CD4-positive, alpha-beta T cell (primary cell): Measurements from ENCODE around the gene TANC2. TPM values are rescaled to one million over a fixed set of nuclear protein-coding genes. Genes with fewer than 3 reads are reported as not detected.

Experiments used
- ATAC-seq: fragments of 200-7000 bp; cut with Tn5 transposase; one replicate; pipeline ENCODE4 v1.10.0; 2022; ENCODE audit warnings: mild to moderate bottlenecking; ENCODE audit not compliant: poor library complexity
- CTCF ChIA-PET: fragments of 350-600 bp; sonication (Branson Sonifier 250); formaldehyde crosslinking; loops from one replicate; lab custom pipeline; 2021; ENCODE audit warnings: antibody characterized with exemption, inconsistent platforms; lab: Charles Lee
- POLR2A ChIA-PET: fragments of 350-600 bp; sonication (Branson Sonifier 250); formaldehyde crosslinking; loops from one replicate; lab custom pipeline; 2021; ENCODE audit warnings: antibody characterized with exemption, inconsistent platforms; lab: Charles Lee
- DNase-seq, 14 experiments: peaks; one replicate each; pipeline ENCODE4 v3.0.0-alpha.2; 2013 to 2020; ENCODE audit warnings: mixed read lengths in 2 of 14
- H3K27ac ChIP-seq, 2 donors: one replicate each; pipeline versions ENCODE4 v1.5.1 to v1.7.0; 2013; ENCODE audit warnings: low read length in 2 of 2, low read depth in 1 of 2, mild to moderate bottlenecking in 1 of 2
- H3K27me3 ChIP-seq, 2 experiments: 1 replicate in 1 of 2; 2 replicates in 1 of 2; pipeline versions ENCODE4 v1.6.1 to v1.7.0; 2013; ENCODE audit warnings: low read length in 2 of 2, control low read depth in 1 of 2, mild to moderate bottlenecking in 1 of 2, moderate library complexity in 1 of 2; ENCODE audit not compliant: insufficient read depth in 2 of 2, control insufficient read depth in 1 of 2
- H3K36me3 ChIP-seq: one replicate; pipeline ENCODE4 v1.6.1; 2013; ENCODE audit warnings: low read length, control low read depth; ENCODE audit not compliant: insufficient read depth
- H3K4me1 ChIP-seq: one replicate; pipeline ENCODE4 v1.6.1; 2013; ENCODE audit warnings: low read length, control low read depth; ENCODE audit not compliant: insufficient read depth
- H3K4me3 ChIP-seq: one replicate; pipeline ENCODE4 v1.5.1; 2013; ENCODE audit warnings: mild to moderate bottlenecking, low read length, moderate library complexity
- H3K9me3 ChIP-seq, 2 experiments: 1 replicate in 1 of 2; 2 replicates in 1 of 2; pipeline versions ENCODE4 v1.6.1 to v1.7.0; 2013; ENCODE audit warnings: low read length in 2 of 2, mild to moderate bottlenecking in 2 of 2, control low read depth in 1 of 2, moderate library complexity in 1 of 2; ENCODE audit not compliant: control insufficient read depth in 1 of 2, insufficient read depth in 1 of 2
- H3K27ac Mint-ChIP-seq: one replicate; pipeline ENCODE4 v1.8.0; 2020; ENCODE audit warnings: mixed read lengths
- H3K27me3 Mint-ChIP-seq: one replicate; pipeline ENCODE4 v1.8.0; 2021; ENCODE audit warnings: mixed read lengths
- H3K36me3 Mint-ChIP-seq: one replicate; pipeline ENCODE4 v1.8.0; 2021; ENCODE audit warnings: low read depth, mixed read lengths
- H3K4me1 Mint-ChIP-seq: one replicate; pipeline ENCODE4 v1.8.0; 2021; ENCODE audit warnings: low read depth, mixed read lengths
- H3K4me3 Mint-ChIP-seq: one replicate; pipeline ENCODE4 v1.8.0; 2020; ENCODE audit warnings: mild to moderate bottlenecking, mixed read lengths
- H3K9me3 Mint-ChIP-seq: one replicate; pipeline ENCODE4 v1.8.0; 2020; ENCODE audit warnings: mixed read lengths
- CTCF ChIP-seq: fragments of 200-600 bp; IDR thresholded peaks from one replicate; pipeline ENCODE4 v1.8.0; 2022; ENCODE audit warnings: antibody characterized with exemption, mild to moderate bottlenecking
- intact Hi-C, 2 experiments: fragments of 100-400 bp; cut with DNase I in 1 of 2; cut with micrococcal nuclease in 1 of 2; formaldehyde crosslinking; loops; one replicate each; pipeline versions ENCODE4 v1.15.1 to v1.9.0; 2023 to 2025; cut with DNase I, micrococcal nuclease
- total RNA-seq, 174 experiments: library from RNA in 2 of 174; stranded (reverse) in 2 of 174; gene quantifications; one replicate each; pipeline ENCODE4 v1.2.3 and lab custom pipeline; 2021 to 2026

TANC2 gene
- total RNA-seq, 2 experiments from 2014 or later = 29.1 to 33.7 TPM

- Histone ChIP-seq H3K27me3 (peaks cover 3 to 9% of the 10 kb centered on the region in 2 experiments), H3K4me1 (no peaks in the 10 kb centered on the region), H3K9me3 (peaks cover 0 to 5% of the 10 kb centered on the region in 2 experiments), H3K27ac (no peak overlapping the region), H3K4me3 (no peak overlapping the region), H3K36me3 (no peaks in the 10 kb centered on the region)
- intact Hi-C loops = no loop called here
- Mint-ChIP-seq H3K4me3 (no peak overlapping the region), H3K9me3 (peaks cover 2% of the 10 kb centered on the region), H3K27ac (no peak overlapping the region), H3K4me1 (no peaks in the 10 kb centered on the region), H3K36me3 (no peaks in the 10 kb centered on the region), H3K27me3 (peaks cover 60% of the 10 kb centered on the region)
- ChIA-PET CTCF (no interaction called here), POLR2A (interaction anchor here (0.7 kb wide), 1 partner anchor 180 kb away, joined by 3 read pairs; no protein-coding TSS in a partner anchor)
- no peak for DNase-seq
- no peak for ATAC-seq
- no peak for TF ChIP-seq CTCF
Observed at GRCh38 chr17:62935523-62935922, 30.5 kb upstream of the TANC2 start.

GRCh38 chr17:62937606-62938005, 28.4 kb upstream of the TANC2 start:
- no peaks in the 10 kb centered on the region for H3K36me3 Mint-ChIP-seq
- ChIA-PET CTCF (no interaction called here), POLR2A (no interaction called here)
- no peak for DNase-seq
- no peak for ATAC-seq
- peaks cover 49% of the 10 kb centered on the region for H3K27me3 Mint-ChIP-seq
- peaks cover 8% of the 10 kb centered on the region for H3K9me3 Mint-ChIP-seq
- no peaks in the 10 kb centered on the region for H3K4me1 ChIP-seq
- no peaks in the 10 kb centered on the region for H3K4me1 Mint-ChIP-seq
- no peak overlapping the region for H3K27ac Mint-ChIP-seq
- peaks cover 5 to 12% of the 10 kb centered on the region in 2 experiments for H3K9me3 ChIP-seq
- peaks cover 3 to 9% of the 10 kb centered on the region in 2 experiments for H3K27me3 ChIP-seq
- H3K4me3 ChIP-seq = no peak overlapping the region
- no peaks in the 10 kb centered on the region for H3K36me3 ChIP-seq
- no peak overlapping the region for H3K4me3 Mint-ChIP-seq
- TF ChIP-seq CTCF = no peak
- H3K27ac ChIP-seq = no peak overlapping the region
- intact Hi-C loops = no loop called here

GRCh38 chr17:62941358-62941991, 24.6 kb upstream of the TANC2 start:
- no peak for TF ChIP-seq CTCF
- ATAC-seq = no peak

More at GRCh38 chr17:62941358-62941991, 24.6 kb upstream of the TANC2 start:
- H3K27me3 Mint-ChIP-seq = peaks cover 36% of the 10 kb centered on the region
- H3K4me3 ChIP-seq = no peak overlapping the region
- no peaks in the 10 kb centered on the region for H3K36me3 Mint-ChIP-seq
- H3K4me1 Mint-ChIP-seq = no peaks in the 10 kb centered on the region
- H3K4me3 Mint-ChIP-seq = no peak overlapping the region
- intact Hi-C loops = no loop called here
- no peak for DNase-seq
- peaks cover 5 to 12% of the 10 kb centered on the region in 2 experiments for H3K9me3 ChIP-seq
- H3K36me3 ChIP-seq = no peaks in the 10 kb centered on the region
- peaks cover 8% of the 10 kb centered on the region for H3K9me3 Mint-ChIP-seq
- peaks cover 5 to 6% of the 10 kb centered on the region in 2 experiments for H3K27me3 ChIP-seq
- ChIA-PET POLR2A (no interaction called here), CTCF (no interaction called here)
- no peak overlapping the region for H3K27ac Mint-ChIP-seq
- H3K4me1 ChIP-seq = no peaks in the 10 kb centered on the region
- H3K27ac ChIP-seq = no peak overlapping the region
